H1 (cell line): ENCODE results near the gene ATAD3B. TPM values are rescaled to one million over a fixed set of nuclear protein-coding genes. Genes with fewer than 3 reads are reported as not detected.
"Not testable (repeated sequence)": the region's sequence is repeated elsewhere in the genome, so short reads cannot be mapped to it uniquely, and the experiment has no call there.

Experiments
- CTCF ChIA-PET: fragments of 300-600 bp; sonication (Branson Sonifier 250); formaldehyde crosslinking; loops from one replicate; lab custom pipeline; 2021; ENCODE audit not compliant: partially characterized antibody; lab: Charles Lee
- POLR2A ChIA-PET: fragments of 300-600 bp; sonication (Branson Sonifier 250); formaldehyde crosslinking; loops from one replicate; lab custom pipeline; 2021; ENCODE audit warnings: inconsistent platforms; ENCODE audit not compliant: partially characterized antibody; lab: Charles Lee
- DNase-seq, 2 experiments: peaks; one replicate each; pipeline versions ENCODE4 v3.0.0 to v3.0.0-alpha.2; 2010 to 2022; ENCODE audit warnings: low spot score in 2 of 2, low read depth in 1 of 2, mixed read lengths in 1 of 2
- FAIRE-seq: peaks from 2 replicates; lab custom pipeline; 2011; peaks lifted over from hg19 to GRCh38; lab: Jason Lieb, UNC
- H2AFZ ChIP-seq: 2 replicates; pipeline ENCODE4 v1.8.1; 2012; ENCODE audit warnings: low read length, inconsistent platforms
- H2AK5ac ChIP-seq: 2 replicates; pipeline ENCODE4 v1.6.1; 2013; ENCODE audit warnings: low read depth, low read length
- H2BK120ac ChIP-seq: replicated peaks from 2 replicates; pipeline ENCODE3; 2013; ENCODE audit warnings: low read depth, low read length, inconsistent platforms
- H2BK12ac ChIP-seq: 2 replicates; pipeline ENCODE4 v1.6.1; 2013; ENCODE audit warnings: low read depth, low read length
- H2BK15ac ChIP-seq: 2 replicates; pipeline ENCODE4 v1.6.1; 2013; ENCODE audit warnings: low read length
- H2BK20ac ChIP-seq: 2 replicates; pipeline ENCODE4 v1.6.1; 2013; ENCODE audit warnings: low read length
- H2BK5ac ChIP-seq: 2 replicates; pipeline ENCODE4 v1.6.1; 2013; ENCODE audit warnings: low read depth, low read length
- H3K14ac ChIP-seq: 2 replicates; pipeline ENCODE4 v1.6.1; 2013; ENCODE audit warnings: inconsistent platforms; ENCODE audit not compliant: insufficient read length
- H3K18ac ChIP-seq: 2 replicates; pipeline ENCODE4 v1.6.1; 2013; ENCODE audit warnings: low read length; ENCODE audit errors: extremely low read depth
- H3K23ac ChIP-seq: 2 replicates; pipeline ENCODE4 v1.6.1; 2013; ENCODE audit warnings: inconsistent platforms; ENCODE audit not compliant: insufficient read length
- H3K23me2 ChIP-seq: 2 replicates; pipeline ENCODE4 v1.6.1; 2013; ENCODE audit warnings: low read depth, low read length
- H3K27ac ChIP-seq: 2 replicates; pipeline ENCODE4 v1.6.1; 2011; ENCODE audit warnings: low read depth, low read length, inconsistent platforms
- H3K27me3 ChIP-seq, 4 experiments: replicated peaks in 1 of 4; 1 replicate in 1 of 4; 2 replicates in 3 of 4; pipeline versions ENCODE4 v1.6.1 to v1.8.1; 2011 to 2013; ENCODE audit warnings: low read length in 3 of 4, mild to moderate bottlenecking in 3 of 4, inconsistent platforms in 2 of 4, mixed read lengths in 2 of 4, moderate library complexity in 1 of 4; ENCODE audit not compliant: control insufficient read depth in 3 of 4, insufficient read depth in 3 of 4; ENCODE audit errors: extremely low read depth in 1 of 4
- H3K36me3 ChIP-seq, 4 experiments: 2 replicates each; pipeline versions ENCODE4 v1.6.1 to v1.8.1; 2011 to 2013; ENCODE audit warnings: mild to moderate bottlenecking in 4 of 4, low read length in 3 of 4, moderate library complexity in 2 of 4, control low read depth in 1 of 4, inconsistent platforms in 1 of 4; ENCODE audit not compliant: insufficient read depth in 4 of 4, control insufficient read depth in 2 of 4
- H3K4ac ChIP-seq: replicated peaks from 2 replicates; pipeline ENCODE3; 2013; ENCODE audit warnings: low read length, low read depth, mixed read lengths, inconsistent platforms; ENCODE audit not compliant: insufficient read length
- H3K4me1 ChIP-seq, 4 experiments: replicated peaks in 1 of 4; 1 replicate in 1 of 4; 2 replicates in 3 of 4; pipeline versions ENCODE4 v1.6.1 to v1.8.1; 2011 to 2013; ENCODE audit warnings: low read length in 3 of 4, inconsistent platforms in 2 of 4, mixed read lengths in 1 of 4; ENCODE audit not compliant: insufficient read depth in 4 of 4, control insufficient read depth in 3 of 4
- H3K4me2 ChIP-seq, 2 experiments: 2 replicates each; pipeline versions ENCODE4 v1.6.1 to v1.8.1; 2011 to 2013; ENCODE audit warnings: low read depth in 2 of 2, low read length in 2 of 2, control low read depth in 1 of 2, inconsistent platforms in 1 of 2, mild to moderate bottlenecking in 1 of 2; ENCODE audit not compliant: insufficient read depth in 1 of 2
- H3K4me3 ChIP-seq, 4 experiments: fragments of 200-600, 300-600 bp in 1 of 4; sonication (generic), shearing (Covaris generic), sonication (Bioruptor Twin) in 1 of 4; 2 replicates each; pipeline versions ENCODE4 v1.5.1 to v1.8.1; 2011 to 2016; ENCODE audit warnings: low read length in 4 of 4, low read depth in 3 of 4, control low read depth in 2 of 4, inconsistent platforms in 2 of 4, mild to moderate bottlenecking in 2 of 4, mixed read lengths in 1 of 4, moderate library complexity in 1 of 4; ENCODE audit not compliant: insufficient read depth in 2 of 4; ENCODE audit errors: extremely low read depth in 1 of 4
- H3K56ac ChIP-seq: replicated peaks from 2 replicates; pipeline ENCODE3; 2013; ENCODE audit warnings: low read depth, mild to moderate bottlenecking, mixed read lengths, low read length, inconsistent platforms; ENCODE audit not compliant: insufficient read length
- H3K79me1 ChIP-seq: 2 replicates; pipeline ENCODE4 v1.6.1; 2013; ENCODE audit warnings: low read depth, low read length, control low read depth
- H3K79me2 ChIP-seq, 2 experiments: 2 replicates each; pipeline versions ENCODE4 v1.6.1 to v1.8.1; 2012 to 2013; ENCODE audit warnings: low read length in 2 of 2, mild to moderate bottlenecking in 2 of 2, inconsistent platforms in 1 of 2; ENCODE audit not compliant: insufficient read depth in 2 of 2, control insufficient read depth in 1 of 2
- H3K9ac ChIP-seq, 4 experiments: replicated peaks in 1 of 4; 1 replicate in 1 of 4; 2 replicates in 3 of 4; pipeline versions ENCODE4 v1.6.1 to v1.8.1; 2011 to 2013; ENCODE audit warnings: low read depth in 3 of 4, low read length in 3 of 4, control low read depth in 2 of 4, mild to moderate bottlenecking in 2 of 4, moderate library complexity in 2 of 4, inconsistent platforms in 1 of 4; ENCODE audit errors: extremely low read depth in 1 of 4
- H3K9me3 ChIP-seq, 2 experiments: 2 replicates each; pipeline versions ENCODE4 v1.6.1 to v1.8.1; 2012 to 2013; ENCODE audit warnings: mild to moderate bottlenecking in 2 of 2, moderate library complexity in 2 of 2, control low read depth in 1 of 2, inconsistent platforms in 1 of 2, low read depth in 1 of 2, low read length in 1 of 2, mixed read lengths in 1 of 2; ENCODE audit not compliant: insufficient read depth in 2 of 2
- H4K20me1 ChIP-seq, 2 experiments: replicated peaks in 1 of 2; 2 replicates each; pipeline versions ENCODE3 to v1.8.1; 2011 to 2013; ENCODE audit warnings: inconsistent platforms in 2 of 2, low read length in 2 of 2, mild to moderate bottlenecking in 1 of 2; ENCODE audit not compliant: insufficient read depth in 2 of 2, control insufficient read depth in 1 of 2
- H4K5ac ChIP-seq: 2 replicates; pipeline ENCODE4 v1.6.1; 2013; ENCODE audit warnings: low read length, low read depth, mixed read lengths, inconsistent platforms; ENCODE audit not compliant: insufficient read length
- H4K8ac ChIP-seq: 2 replicates; pipeline ENCODE4 v1.8.0; 2013; ENCODE audit warnings: mild to moderate bottlenecking, moderate library complexity, low read length, inconsistent platforms; ENCODE audit not compliant: insufficient read depth; ENCODE audit errors: extremely low read depth
- H4K91ac ChIP-seq: replicated peaks from 2 replicates; pipeline ENCODE3; 2013; ENCODE audit warnings: low read length, mixed read lengths, inconsistent platforms; ENCODE audit not compliant: insufficient read length
- WGBS, 2 experiments: shearing (Covaris generic) in 1 of 2; methylation state at CpG; one replicate each; pipeline versions ENCODE4 v1.1.6 to v1.1.7; 2013 to 2015; ENCODE audit warnings: low lambda C conversion rate in 2 of 2, mixed read lengths in 2 of 2, inconsistent platforms in 1 of 2, low coverage in 1 of 2, missing lambda C conversion rate in 1 of 2; ENCODE audit not compliant: insufficient replicate concordance in 2 of 2, insufficient coverage in 1 of 2, insufficient read length in 1 of 2; ENCODE audit errors: extremely low coverage in 1 of 2, missing lambda C conversion rate in 1 of 2; 5-methylcytosine and 5-hydroxymethylcytosine counted together
- polyA plus RNA-seq, 7 experiments: library from polyadenylated mRNA; depleted of rRNA in 3 of 7; stranded (reverse) in 5 of 7; unstranded in 2 of 7; fragments of >200 nt in 5 of 7; fragments of 200-250 nt in 2 of 7; gene quantifications; 1 replicate in 5 of 7; 2 replicates in 1 of 7; 4 replicates in 1 of 7; pipeline versions ENCODE4 v1.2.1 to v1.2.3, GENCODE V29; 2011 to 2013; ENCODE audit warnings: missing spikeins in 2 of 7, mixed read lengths in 2 of 7
- total RNA-seq: library from RNA; stranded (reverse); fragmentation: NEBNext Ultra II Directional; extraction: Animal tissue kit (Norgen Biotek cat#: 25700); gene quantifications from 2 replicates; pipeline ENCODE4 v1.2.1, GENCODE V29; 2021

The ATAD3B gene
- total and polyA plus RNA-seq, 2 of the 8 experiments (the other 6 are each of a cell fraction or from before 2014, with no cell fraction given) = 31.3 to 63.0 TPM

GRCh38 chr1:1454286-1455056, 17.1 kb upstream of the ATAD3B start:
- not testable (repeated sequence) for H4K5ac ChIP-seq, H2BK5ac ChIP-seq, H3K4me1 ChIP-seq, H3K36me3 ChIP-seq, H2BK120ac ChIP-seq, H3K23me2 ChIP-seq, H3K79me1 ChIP-seq, H3K23ac ChIP-seq, H3K27ac ChIP-seq, H3K9me3 ChIP-seq, H3K79me2 ChIP-seq, H3K27me3 ChIP-seq, FAIRE-seq, H3K4me3 ChIP-seq, H3K4me2 ChIP-seq, H3K4ac ChIP-seq, H2BK15ac ChIP-seq, H4K91ac ChIP-seq, H3K14ac ChIP-seq, DNase-seq, H3K18ac ChIP-seq, H2AK5ac ChIP-seq, H2AFZ ChIP-seq, H4K20me1 ChIP-seq, H2BK12ac ChIP-seq, H2BK20ac ChIP-seq, H3K9ac ChIP-seq, H4K8ac ChIP-seq, H3K56ac ChIP-seq
- ChIA-PET CTCF (interaction anchor here (0.7 to 1.3 kb wide), 4 partner anchors 8 to 50 kb away, joined by 3 to 4 read pairs (median 3); no protein-coding TSS in a partner anchor), POLR2A (interaction anchor here (0.6 to 1.4 kb wide), 2 partner anchors 13 to 24 kb away, joined by 3 to 4 read pairs; no protein-coding TSS in a partner anchor)
- WGBS, 2 experiments = 90% methylated on average over 24 of the region's 41 CpGs; no CpG with 5 or more reads in 1 of the 2 experiments
